GM12878 (cell line): ENCODE results near the gene ORAI3.

Experiments
- EGR1 ChIP-seq, 2 experiments: IDR thresholded peaks; 1 replicate in 1 of 2; 2 replicates in 1 of 2; pipeline ENCODE4 v1.6.1; 2011 to 2012; ENCODE audit warnings: low read depth in 2 of 2, low read length in 2 of 2, borderline replicate concordance in 1 of 2, mild to moderate bottlenecking in 1 of 2, moderate library complexity in 1 of 2
- ESRRA ChIP-seq: IDR thresholded peaks from 2 replicates; pipeline ENCODE4 v1.6.1; 2012; ENCODE audit warnings: mild to moderate bottlenecking, low read length, improper control_type of control experiment
- RAD21 ChIP-seq: IDR thresholded peaks from 2 replicates; pipeline ENCODE4 v1.6.1; 2011; ENCODE audit warnings: mild to moderate bottlenecking, low read depth, low read length, moderate library complexity; ENCODE audit not compliant: insufficient read depth
- RAD51 ChIP-seq: fragments of 450-650 bp; IDR thresholded peaks from 2 replicates; pipeline ENCODE4 v1.6.1; 2016; ENCODE audit warnings: moderate library complexity, mild to moderate bottlenecking, inconsistent platforms
- RFX5 ChIP-seq: IDR thresholded peaks from 2 replicates; pipeline ENCODE4 v1.6.1; 2011; ENCODE audit warnings: low read depth, low read length, improper control_type of control experiment
- SMC3 ChIP-seq: IDR thresholded peaks from 2 replicates; pipeline ENCODE4 v1.6.1; 2011; ENCODE audit warnings: low read length, improper control_type of control experiment, borderline replicate concordance
- TF ChIP-seq, protein P1 (sequence below), 3 experiments: IDR thresholded peaks in 2 of 3; conservative IDR thresholded peaks in 1 of 3; 2 replicates each; pipeline ENCODE4 v1.5.1; 2011; ENCODE audit warnings: low read depth in 3 of 3, low read length in 3 of 3, mild to moderate bottlenecking in 3 of 3, control low read depth in 2 of 3, moderate library complexity in 2 of 3, inconsistent platforms in 1 of 3, mixed read lengths in 1 of 3; ENCODE audit not compliant: control insufficient read depth in 2 of 3, insufficient read depth in 1 of 3; ENCODE audit errors: extremely low read depth in 1 of 3

DNA sequence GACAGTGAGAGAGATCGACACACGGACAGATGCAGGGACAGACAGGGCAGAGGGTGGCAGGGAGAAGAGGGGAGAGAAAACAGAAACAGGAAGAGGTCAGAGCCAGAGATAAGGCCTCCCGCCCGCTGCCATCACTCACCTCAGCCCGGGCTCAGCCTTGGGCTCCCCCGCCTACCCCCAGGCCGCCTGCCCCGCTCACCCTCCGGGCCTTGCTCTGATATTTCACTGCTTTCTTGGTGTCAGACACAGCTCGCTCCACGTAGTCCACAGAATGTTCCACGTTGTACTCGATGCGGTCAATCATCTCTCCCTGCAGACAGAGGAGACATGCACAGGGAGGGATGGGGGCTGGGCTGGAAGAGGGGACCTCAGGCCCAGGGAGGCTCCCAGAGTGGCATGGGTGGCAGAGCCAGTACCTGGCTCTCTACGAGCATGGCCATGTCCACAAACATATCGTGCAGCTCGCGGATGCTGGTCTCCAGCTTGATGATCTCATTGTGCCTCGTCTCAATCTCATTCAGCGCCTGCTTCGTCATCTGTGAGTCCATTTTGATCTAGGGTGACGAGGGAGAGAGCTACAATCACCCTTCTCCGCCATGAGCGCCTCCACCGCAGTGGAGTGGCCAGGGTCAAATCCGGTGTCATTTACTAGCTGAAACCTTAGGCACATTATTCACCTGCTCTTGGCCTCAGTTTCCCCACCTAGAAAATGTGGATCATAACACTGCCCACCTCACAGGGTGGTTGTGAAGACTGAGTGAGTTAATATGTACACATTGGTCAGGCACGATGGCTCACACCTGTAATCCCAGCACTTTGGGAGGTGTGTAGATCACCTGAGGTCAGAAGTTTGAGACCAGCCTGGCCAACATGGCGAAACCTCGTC lies 44.3 kb downstream of the ORAI3 start:
- TF ChIP-seq RAD21 (no peak), EGR1 (IDR thresholded peaks at IDR 0.05; ENCODE audit: borderline replicate concordance in 1 of 2, low read depth in 2 of 2, low read length in 2 of 2) (no peak), RFX5 (no peak), ESRRA (no peak), RAD51 (no peak), SMC3 (no peak)
- TF ChIP-seq, protein P1, sequence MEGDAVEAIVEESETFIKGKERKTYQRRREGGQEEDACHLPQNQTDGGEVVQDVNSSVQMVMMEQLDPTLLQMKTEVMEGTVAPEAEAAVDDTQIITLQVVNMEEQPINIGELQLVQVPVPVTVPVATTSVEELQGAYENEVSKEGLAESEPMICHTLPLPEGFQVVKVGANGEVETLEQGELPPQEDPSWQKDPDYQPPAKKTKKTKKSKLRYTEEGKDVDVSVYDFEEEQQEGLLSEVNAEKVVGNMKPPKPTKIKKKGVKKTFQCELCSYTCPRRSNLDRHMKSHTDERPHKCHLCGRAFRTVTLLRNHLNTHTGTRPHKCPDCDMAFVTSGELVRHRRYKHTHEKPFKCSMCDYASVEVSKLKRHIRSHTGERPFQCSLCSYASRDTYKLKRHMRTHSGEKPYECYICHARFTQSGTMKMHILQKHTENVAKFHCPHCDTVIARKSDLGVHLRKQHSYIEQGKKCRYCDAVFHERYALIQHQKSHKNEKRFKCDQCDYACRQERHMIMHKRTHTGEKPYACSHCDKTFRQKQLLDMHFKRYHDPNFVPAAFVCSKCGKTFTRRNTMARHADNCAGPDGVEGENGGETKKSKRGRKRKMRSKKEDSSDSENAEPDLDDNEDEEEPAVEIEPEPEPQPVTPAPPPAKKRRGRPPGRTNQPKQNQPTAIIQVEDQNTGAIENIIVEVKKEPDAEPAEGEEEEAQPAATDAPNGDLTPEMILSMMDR (IDR thresholded peaks at IDR 0.05 in 2 of 3, conservative IDR thresholded peaks at IDR 0.05 in 1 of 3; ENCODE audit: control insufficient read depth in 2 of 3, extremely low read depth in 1 of 3, insufficient read depth in 1 of 3, low read depth in 3 of 3, low read length in 3 of 3): no peak
